SK-N-MC (cell line): ENCODE measurements around the gene TMEM220.

Experiments
- EZH2 ChIP-seq: fragments of 200-600 bp; sonication (generic); IDR thresholded peaks from one replicate; pipeline ENCODE4 v1.6.1; 2017; ENCODE audit warnings: antibody characterized with exemption
- POLR2AphosphoS5 ChIP-seq: IDR thresholded peaks from 2 replicates; pipeline ENCODE4 v1.6.1; 2012; ENCODE audit warnings: mild to moderate bottlenecking, low read depth, low read length, borderline replicate concordance

DNA sequence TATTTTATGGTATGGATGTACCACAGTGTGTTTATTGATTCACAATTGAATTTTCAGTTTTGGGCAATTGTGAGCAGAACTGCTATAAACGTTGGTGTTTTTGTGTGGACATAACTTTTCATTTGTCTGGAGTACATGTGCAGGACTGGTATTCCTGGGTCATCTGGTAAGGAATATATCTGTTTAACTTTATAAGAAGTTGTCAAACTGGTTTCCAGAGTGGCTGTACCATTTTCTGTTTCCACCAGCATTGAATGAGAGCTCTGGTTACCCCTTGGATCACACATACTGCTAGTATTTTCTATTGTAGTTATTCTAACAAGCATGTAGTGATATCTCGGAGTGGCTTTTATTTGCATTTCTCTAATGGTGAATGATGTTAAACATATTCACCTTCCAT, 49.8 kb upstream of the TMEM220 start:
- no peak for TF ChIP-seq EZH2
- TF ChIP-seq POLR2AphosphoS5: no peak
